ENCODE measurements around the gene SYT17. TPM values are rescaled to one million over a fixed set of nuclear protein-coding genes. Genes with fewer than 3 reads are reported as not detected.

The SYT17 gene
- total RNA-seq, 4 donors from 2014 or later: 4.2 to 9.0 (median 6.3) TPM

DNA sequence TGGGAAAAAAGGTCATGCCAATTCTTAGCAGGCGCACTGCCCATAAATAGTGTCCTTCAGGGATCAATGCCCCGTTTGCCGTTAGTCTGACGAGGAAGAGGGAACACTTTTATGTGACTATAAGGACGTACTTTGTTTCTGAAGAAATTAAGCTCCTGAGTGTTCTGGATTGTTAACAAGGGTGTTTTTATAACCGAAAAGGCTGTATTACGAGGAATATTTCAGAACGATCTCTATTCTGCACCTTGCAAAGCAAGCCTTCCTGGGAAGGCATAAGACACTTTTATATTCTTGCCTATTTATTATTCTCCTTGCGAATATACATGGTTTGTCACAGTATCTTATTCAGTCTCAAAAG lies 24.5 kb upstream of the SYT17 start:
- H3K27ac ChIP-seq: no peak overlapping the region
- H3K4me3 ChIP-seq: no peak overlapping the region
- peaks cover 0 to 4% (median 0%) of the 10 kb centered on the region in 3 donors for H3K9me3 ChIP-seq
- TF ChIP-seq, protein P1, sequence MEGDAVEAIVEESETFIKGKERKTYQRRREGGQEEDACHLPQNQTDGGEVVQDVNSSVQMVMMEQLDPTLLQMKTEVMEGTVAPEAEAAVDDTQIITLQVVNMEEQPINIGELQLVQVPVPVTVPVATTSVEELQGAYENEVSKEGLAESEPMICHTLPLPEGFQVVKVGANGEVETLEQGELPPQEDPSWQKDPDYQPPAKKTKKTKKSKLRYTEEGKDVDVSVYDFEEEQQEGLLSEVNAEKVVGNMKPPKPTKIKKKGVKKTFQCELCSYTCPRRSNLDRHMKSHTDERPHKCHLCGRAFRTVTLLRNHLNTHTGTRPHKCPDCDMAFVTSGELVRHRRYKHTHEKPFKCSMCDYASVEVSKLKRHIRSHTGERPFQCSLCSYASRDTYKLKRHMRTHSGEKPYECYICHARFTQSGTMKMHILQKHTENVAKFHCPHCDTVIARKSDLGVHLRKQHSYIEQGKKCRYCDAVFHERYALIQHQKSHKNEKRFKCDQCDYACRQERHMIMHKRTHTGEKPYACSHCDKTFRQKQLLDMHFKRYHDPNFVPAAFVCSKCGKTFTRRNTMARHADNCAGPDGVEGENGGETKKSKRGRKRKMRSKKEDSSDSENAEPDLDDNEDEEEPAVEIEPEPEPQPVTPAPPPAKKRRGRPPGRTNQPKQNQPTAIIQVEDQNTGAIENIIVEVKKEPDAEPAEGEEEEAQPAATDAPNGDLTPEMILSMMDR (IDR thresholded peaks at IDR 0.05): no peak
- TF ChIP-seq POLR2A (IDR thresholded peaks at IDR 0.05) (no peak), EP300 (IDR thresholded peaks at IDR 0.05) (no peak), POLR2AphosphoS5 (IDR thresholded peaks at IDR 0.05) (no peak)
- no peaks in the 10 kb centered on the region for H3K36me3 ChIP-seq
- H3K4me1 ChIP-seq: peaks cover 0 to 11% (median 0%) of the 10 kb centered on the region in 3 donors
- no peak for ATAC-seq
- H3K27me3 ChIP-seq: peaks cover 6% of the 10 kb centered on the region
- WGBS, 2 donors (ENCODE audit: low coverage in 1 of 2): 75 to 92% methylated on average over 9 of the region's 9 CpGs

DNA sequence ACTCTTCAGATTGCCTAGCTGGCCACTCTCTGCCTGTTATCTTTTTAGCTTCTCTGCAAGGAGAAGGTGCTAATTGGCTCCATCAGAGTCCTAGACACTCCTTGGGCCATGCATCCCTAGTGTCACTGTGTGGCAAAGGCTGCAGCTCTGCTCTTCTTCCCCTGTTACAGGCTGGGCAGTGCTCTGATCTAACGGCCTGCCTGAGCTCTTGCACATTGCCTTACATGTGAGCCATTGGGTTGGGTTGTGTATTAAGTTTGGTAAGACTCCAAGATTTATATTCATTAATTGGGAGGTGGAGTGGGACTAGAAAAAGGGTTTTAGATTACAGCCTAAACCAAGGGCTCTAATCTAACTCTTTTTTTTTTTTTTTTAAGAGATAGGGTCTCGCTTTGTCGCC lies 23.0 kb upstream of the SYT17 start:
- H3K9me3 ChIP-seq: peaks cover 0 to 4% (median 0%) of the 10 kb centered on the region in 3 donors
- H3K27ac ChIP-seq: no peak overlapping the region
- TF ChIP-seq POLR2AphosphoS5 (IDR thresholded peaks at IDR 0.05): no peak
- TF ChIP-seq EP300 (IDR thresholded peaks at IDR 0.05): no peak
- no peak for TF ChIP-seq POLR2A (IDR thresholded peaks at IDR 0.05)
- TF ChIP-seq, protein P1 (IDR thresholded peaks at IDR 0.05): no peak
- no peak for ATAC-seq
- H3K4me1 ChIP-seq: no peaks in the 10 kb centered on the region
- H3K27me3 ChIP-seq: peaks cover 6% of the 10 kb centered on the region
- WGBS, 2 donors (ENCODE audit: low coverage in 1 of 2): 77 to 91% methylated on average over 2 to 3 of the region's 3 CpGs
- H3K36me3 ChIP-seq: no peaks in the 10 kb centered on the region
- H3K4me3 ChIP-seq: no peak overlapping the region

DNA sequence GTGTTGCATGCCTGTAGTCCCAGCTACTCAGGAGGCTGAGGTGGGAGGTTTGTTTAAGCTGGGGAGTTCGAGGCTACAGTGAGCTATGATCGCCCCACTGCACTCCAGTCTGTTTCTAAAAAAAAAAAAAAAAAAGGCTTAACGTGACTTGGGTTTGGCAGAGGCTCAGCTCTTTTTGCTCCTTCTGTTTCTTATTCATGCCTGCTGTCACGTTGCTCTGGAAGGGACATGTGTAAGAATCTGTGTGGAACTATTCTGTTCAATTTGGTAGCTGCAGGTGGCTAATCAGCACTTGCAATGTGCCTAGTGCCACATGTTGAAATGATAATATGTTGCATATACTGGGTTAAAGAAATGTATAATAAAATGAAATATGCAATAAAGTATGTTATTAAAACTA lies 20.9 kb upstream of the SYT17 start:
- TF ChIP-seq POLR2AphosphoS5 (IDR thresholded peaks at IDR 0.05) (no peak), POLR2A (IDR thresholded peaks at IDR 0.05) (no peak), EP300 (IDR thresholded peaks at IDR 0.05) (no peak)
- TF ChIP-seq, protein P1 (IDR thresholded peaks at IDR 0.05): no peak
- ATAC-seq: no peak
- Histone ChIP-seq H3K27ac (no peak overlapping the region), H3K9me3 (peaks cover 0 to 4% (median 0%) of the 10 kb centered on the region in 3 donors), H3K36me3 (no peaks in the 10 kb centered on the region), H3K4me1 (no peaks in the 10 kb centered on the region), H3K4me3 (no peak overlapping the region), H3K27me3 (peaks cover 16% of the 10 kb centered on the region)
- 39 to 46% methylated on average over 4 of the region's 4 CpGs for WGBS, 2 donors (ENCODE audit: low coverage in 1 of 2)

DNA sequence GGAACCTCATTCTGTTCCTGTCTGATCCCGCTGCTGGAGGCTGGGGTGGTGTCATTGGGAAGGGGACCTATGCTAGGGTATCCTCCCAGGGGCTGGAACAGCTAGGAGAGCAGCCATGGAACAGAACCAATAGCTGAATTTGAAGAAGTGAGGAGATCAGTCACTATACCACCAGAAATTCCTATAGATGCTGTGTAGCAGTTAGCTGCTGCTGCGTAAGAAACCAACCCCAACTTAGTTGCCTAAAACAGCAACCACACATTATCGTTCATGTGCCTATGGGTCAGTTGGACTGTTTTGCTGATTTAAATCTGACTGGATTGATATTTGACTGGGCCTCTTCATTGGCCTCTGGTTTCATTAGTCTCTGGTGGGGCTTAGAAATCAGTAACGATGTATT lies 20.4 kb upstream of the SYT17 start:
- Histone ChIP-seq H3K36me3 (no peaks in the 10 kb centered on the region), H3K9me3 (peaks cover 0 to 4% (median 0%) of the 10 kb centered on the region in 3 donors), H3K4me1 (no peaks in the 10 kb centered on the region), H3K27me3 (peaks cover 16% of the 10 kb centered on the region), H3K27ac (no peak overlapping the region), H3K4me3 (no peak overlapping the region)
- 93 to 100% methylated on average over 4 of the region's 4 CpGs for WGBS, 2 donors (ENCODE audit: low coverage in 1 of 2)
- ATAC-seq: no peak
- no peak for TF ChIP-seq POLR2A (IDR thresholded peaks at IDR 0.05)
- no peak for TF ChIP-seq EP300 (IDR thresholded peaks at IDR 0.05)
- TF ChIP-seq, protein P1 (IDR thresholded peaks at IDR 0.05): no peak
- no peak for TF ChIP-seq POLR2AphosphoS5 (IDR thresholded peaks at IDR 0.05)

DNA sequence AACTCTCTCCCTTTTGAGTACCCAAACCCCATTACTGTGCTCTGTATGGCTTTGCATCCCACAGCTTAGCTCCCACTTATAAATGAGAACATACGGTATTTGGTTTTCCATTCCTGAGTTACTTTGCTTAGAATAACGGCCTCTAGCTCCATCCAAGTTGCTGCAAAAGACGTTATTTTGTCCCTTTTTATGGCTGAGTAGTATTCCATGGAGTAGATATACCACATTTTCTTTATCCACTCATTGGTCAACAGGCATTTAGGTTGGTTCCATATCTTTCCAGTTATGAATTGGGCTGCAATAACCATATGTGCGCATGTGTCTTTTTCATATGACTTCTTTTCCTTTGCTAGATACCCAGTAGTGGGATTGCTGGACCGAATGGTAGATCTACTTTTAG lies 19.9 kb upstream of the SYT17 start:
- 84 to 91% methylated on average over 5 of the region's 5 CpGs for WGBS, 2 donors (ENCODE audit: low coverage in 1 of 2)
- H3K27ac ChIP-seq: no peak overlapping the region
- no peak overlapping the region for H3K4me3 ChIP-seq
- H3K27me3 ChIP-seq: peaks cover 16% of the 10 kb centered on the region
- ATAC-seq: no peak
- H3K9me3 ChIP-seq: peaks cover 0 to 4% (median 0%) of the 10 kb centered on the region in 3 donors
- H3K4me1 ChIP-seq: no peaks in the 10 kb centered on the region
- TF ChIP-seq EP300 (IDR thresholded peaks at IDR 0.05): no peak
- TF ChIP-seq, protein P1 (IDR thresholded peaks at IDR 0.05): no peak
- TF ChIP-seq POLR2AphosphoS5 (IDR thresholded peaks at IDR 0.05): no peak
- no peak for TF ChIP-seq POLR2A (IDR thresholded peaks at IDR 0.05)
- no peaks in the 10 kb centered on the region for H3K36me3 ChIP-seq
